Astrocyte (in vitro differentiated cells and primary cell): ENCODE measurements around the gene UBA52.
A peak's percentile ranks its signal among the peaks of the same experiment; 100 is the strongest.

Experiments
- EZH2 ChIP-seq: IDR thresholded peaks from 2 replicates; pipeline ENCODE4 v1.6.1; 2012; ENCODE audit warnings: mild to moderate bottlenecking, low read length, inconsistent platforms; ENCODE audit not compliant: insufficient read depth
- TF ChIP-seq, protein P1 (sequence below): IDR thresholded peaks from 2 replicates; pipeline ENCODE4 v1.5.1; 2011; ENCODE audit warnings: low read depth, mild to moderate bottlenecking, inconsistent platforms, low read length, moderate library complexity; ENCODE audit not compliant: insufficient read depth

GRCh38 chr19:18612772-18613588, 41.3 kb downstream of the UBA52 start, which contains the start of gene TMEM59L:
- TF ChIP-seq, protein P1, sequence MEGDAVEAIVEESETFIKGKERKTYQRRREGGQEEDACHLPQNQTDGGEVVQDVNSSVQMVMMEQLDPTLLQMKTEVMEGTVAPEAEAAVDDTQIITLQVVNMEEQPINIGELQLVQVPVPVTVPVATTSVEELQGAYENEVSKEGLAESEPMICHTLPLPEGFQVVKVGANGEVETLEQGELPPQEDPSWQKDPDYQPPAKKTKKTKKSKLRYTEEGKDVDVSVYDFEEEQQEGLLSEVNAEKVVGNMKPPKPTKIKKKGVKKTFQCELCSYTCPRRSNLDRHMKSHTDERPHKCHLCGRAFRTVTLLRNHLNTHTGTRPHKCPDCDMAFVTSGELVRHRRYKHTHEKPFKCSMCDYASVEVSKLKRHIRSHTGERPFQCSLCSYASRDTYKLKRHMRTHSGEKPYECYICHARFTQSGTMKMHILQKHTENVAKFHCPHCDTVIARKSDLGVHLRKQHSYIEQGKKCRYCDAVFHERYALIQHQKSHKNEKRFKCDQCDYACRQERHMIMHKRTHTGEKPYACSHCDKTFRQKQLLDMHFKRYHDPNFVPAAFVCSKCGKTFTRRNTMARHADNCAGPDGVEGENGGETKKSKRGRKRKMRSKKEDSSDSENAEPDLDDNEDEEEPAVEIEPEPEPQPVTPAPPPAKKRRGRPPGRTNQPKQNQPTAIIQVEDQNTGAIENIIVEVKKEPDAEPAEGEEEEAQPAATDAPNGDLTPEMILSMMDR: no peak
- peak; percentile 99 for TF ChIP-seq EZH2
